ENCODE data around the gene TEX264. TPM values are rescaled to one million over a fixed set of nuclear protein-coding genes. Genes with fewer than 3 reads are reported as not detected.
"Not testable (repeated sequence)": the region's sequence is repeated elsewhere in the genome, so short reads cannot be mapped to it uniquely, and the experiment has no call there.

Gene TEX264
- total RNA-seq, 1 experiment from 2014 or later = 36.4 TPM

DNA sequence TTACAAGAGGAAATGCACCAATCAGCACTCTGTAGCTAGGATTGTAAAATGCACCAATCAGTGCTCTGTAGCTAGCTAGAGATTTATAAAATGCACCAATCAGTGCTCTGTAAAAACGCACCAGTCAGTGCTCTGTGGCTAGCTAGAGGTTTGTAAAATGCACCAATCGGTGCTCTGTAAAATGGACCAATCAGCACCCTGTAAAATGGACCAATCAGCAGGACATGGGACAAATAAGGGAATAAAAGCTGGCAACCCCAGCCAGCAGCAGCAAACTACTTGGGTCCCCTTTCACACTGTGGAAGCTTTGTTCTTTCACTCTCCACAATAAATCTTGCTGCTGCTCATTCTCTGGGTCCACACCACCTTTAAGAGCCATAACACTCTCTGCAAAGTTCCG, 71.3 kb downstream of the TEX264 start:
- H3K27ac ChIP-seq, H3K4me3 ChIP-seq: not testable (repeated sequence)

DNA sequence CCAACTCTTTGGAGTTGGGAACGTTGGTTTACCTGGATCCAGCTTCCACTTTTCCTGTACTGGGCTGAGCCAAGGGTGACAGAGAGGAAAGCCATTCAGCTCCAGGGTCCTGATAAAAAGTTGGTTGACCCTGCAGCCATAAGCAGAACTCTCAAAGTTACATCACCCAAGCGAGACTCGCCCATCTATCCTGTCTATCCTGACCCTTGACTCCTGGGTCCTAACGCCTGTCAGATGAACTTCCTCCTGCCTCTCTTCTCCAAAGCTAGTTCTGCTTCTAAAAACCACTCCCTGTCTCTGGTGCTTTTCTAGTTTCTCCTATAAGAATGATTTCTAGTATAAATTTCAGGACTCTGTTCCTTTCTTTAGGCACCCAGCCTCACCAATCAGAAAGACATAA, 71.9 kb downstream of the TEX264 start:
- DNase-seq (ENCODE audit: low read depth in 1 of 2, low spot score in 2 of 2); H3K9me3 ChIP-seq (replicated peaks); H3K27ac ChIP-seq; H3K4me3 ChIP-seq; H3K4me1 ChIP-seq (replicated peaks); H3K36me3 ChIP-seq: not testable (repeated sequence)
- 0 out of 2 replicates have a peak, but pooled peaks cover 10% of the 10 kb centered on the region for H3K27me3 ChIP-seq (replicated peaks)

More for the DNA sequence above, 71.3 kb downstream of the TEX264 start:
- 0 out of 2 replicates have a peak, but pooled peaks cover 10% of the 10 kb centered on the region for H3K27me3 ChIP-seq (replicated peaks)
- H3K9me3 ChIP-seq (replicated peaks); DNase-seq (ENCODE audit: low read depth in 1 of 2, low spot score in 2 of 2); H3K36me3 ChIP-seq; H3K4me1 ChIP-seq (replicated peaks): not testable (repeated sequence)

GRCh38 chr3:51747840-51748239, 76.8 kb downstream of the TEX264 start:
- DNase-seq (ENCODE audit: low read depth in 1 of 2, low spot score in 2 of 2) = no peak
- Histone ChIP-seq H3K9me3 (replicated peaks) (no peaks in the 10 kb centered on the region), H3K4me1 (replicated peaks) (no peaks in the 10 kb centered on the region), H3K27ac (no peak overlapping the region), H3K36me3 (no peaks in the 10 kb centered on the region), H3K4me3 (no peak overlapping the region), H3K27me3 (replicated peaks) (no peaks in the 10 kb centered on the region)

DNA sequence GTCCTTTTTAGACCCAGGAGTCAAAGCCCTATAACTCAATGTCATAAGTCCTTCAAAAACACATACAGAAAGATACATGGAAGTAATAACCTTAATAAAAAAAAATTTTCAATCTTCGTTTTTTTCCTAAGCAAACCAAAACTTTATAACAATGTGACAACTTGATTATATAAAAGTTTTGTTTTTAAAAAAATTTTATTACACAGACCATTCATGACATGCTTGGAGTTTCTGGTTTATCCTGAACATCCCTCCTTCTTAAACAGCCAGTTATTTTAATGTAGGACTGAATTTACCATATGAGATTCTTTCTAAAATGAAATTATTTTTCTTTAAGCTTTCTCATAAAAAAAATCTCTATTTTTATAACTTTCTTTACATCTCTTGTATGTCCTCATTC, 77.3 kb downstream of the TEX264 start:
- Histone ChIP-seq H3K9me3 (replicated peaks) (no peaks in the 10 kb centered on the region), H3K4me1 (replicated peaks) (no peaks in the 10 kb centered on the region), H3K27me3 (replicated peaks) (no peaks in the 10 kb centered on the region), H3K27ac (no peak overlapping the region), H3K4me3 (no peak overlapping the region), H3K36me3 (no peaks in the 10 kb centered on the region)
- no peak for DNase-seq (ENCODE audit: low read depth in 1 of 2, low spot score in 2 of 2)

GRCh38 chr3:51750878-51751277, 79.8 kb downstream of the TEX264 start:
- DNase-seq (ENCODE audit: low read depth in 1 of 2, low spot score in 2 of 2) = no peak
- Histone ChIP-seq H3K4me3 (no peak overlapping the region), H3K27me3 (replicated peaks) (no peaks in the 10 kb centered on the region), H3K9me3 (replicated peaks) (no peaks in the 10 kb centered on the region; the same call in 1 of the 2 replicates), H3K27ac (no peak overlapping the region), H3K36me3 (no peaks in the 10 kb centered on the region), H3K4me1 (replicated peaks) (no peaks in the 10 kb centered on the region)

- H3K27ac ChIP-seq = no peak overlapping the region
- no peaks in the 10 kb centered on the region for H3K4me1 ChIP-seq (replicated peaks)
- no peak for DNase-seq (ENCODE audit: low read depth in 1 of 2, low spot score in 2 of 2)
- no peaks in the 10 kb centered on the region for H3K27me3 ChIP-seq (replicated peaks)
- no peaks in the 10 kb centered on the region for H3K36me3 ChIP-seq
- no peaks in the 10 kb centered on the region; the same call in 1 of the 2 replicates for H3K9me3 ChIP-seq (replicated peaks)
- no peak overlapping the region for H3K4me3 ChIP-seq
Observed at GRCh38 chr3:51751287-51751686, 80.2 kb downstream of the TEX264 start.

Other genes with a start within 250 kb of the TEX264 start
- 5.0 and 9.0 TPM in 2 replicates for gene DCAF1, start 171.2 kb upstream of the TEX264 start, total RNA-seq (2014; rRNA removed; shearing (Covaris generic))
- 9.7 and 16.7 TPM in 2 replicates for gene RAD54L2, start 132.5 kb upstream of the TEX264 start, total RNA-seq (2014; rRNA removed; shearing (Covaris generic))
- 0.03 TPM in 1 of 2 replicates, not detected in the other for gene GRM2, start 35.8 kb downstream of the TEX264 start, total RNA-seq (2014; rRNA removed; shearing (Covaris generic))
- not detected in 2 replicates for gene IQCF6, start 108.0 kb downstream of the TEX264 start, total RNA-seq (2014; rRNA removed; shearing (Covaris generic))
- not detected in 2 replicates for gene IQCF2, start 190.4 kb downstream of the TEX264 start, total RNA-seq (2014; rRNA removed; shearing (Covaris generic))
- gene IQCF5, start 204.3 kb downstream of the TEX264 start, total RNA-seq (2014; rRNA removed; shearing (Covaris generic)) = not detected in 2 replicates
- not detected in 2 replicates for gene IQCF1, start 232.1 kb downstream of the TEX264 start, total RNA-seq (2014; rRNA removed; shearing (Covaris generic))